ENCODE data around the gene CALB2.
"Not testable (repeated sequence)": the region's sequence is repeated elsewhere in the genome, so short reads cannot be mapped to it uniquely, and the experiment has no call there.

Gene CALB2

GRCh38 chr16:71352963-71353460 lies 5.5 kb upstream of the CALB2 start:
- no peak for DNase-seq (ENCODE audit: low read depth)

- DNase-seq (ENCODE audit: low read depth) = no peak
Measured at GRCh38 chr16:71353736-71354135, 4.8 kb upstream of the CALB2 start.

- no peak for DNase-seq (ENCODE audit: low read depth)
Measured at GRCh38 chr16:71354156-71354555, 4.4 kb upstream of the CALB2 start.

- no peak for DNase-seq (ENCODE audit: low read depth)
Measured at GRCh38 chr16:71356051-71356740, 2.3 kb upstream of the CALB2 start.

GRCh38 chr16:71356936-71357335 lies 1.6 kb upstream of the CALB2 start:
- DNase-seq (ENCODE audit: low read depth) = not testable (repeated sequence)

GRCh38 chr16:71357681-71358080 lies 842 bp upstream of the CALB2 start:
- no peak for DNase-seq (ENCODE audit: low read depth)

GRCh38 chr16:71359431-71359830 lies 908 bp downstream of the CALB2 start:
- DNase-seq (ENCODE audit: low read depth) = no peak

GRCh38 chr16:71360378-71360777 lies 1.9 kb downstream of the CALB2 start:
- no peak for DNase-seq (ENCODE audit: low read depth)

GRCh38 chr16:71364133-71364681 lies 5.7 kb downstream of the CALB2 start:
- no peak for DNase-seq (ENCODE audit: low read depth)

- no peak for DNase-seq (ENCODE audit: low read depth)
Measured at GRCh38 chr16:71365021-71365420, 6.5 kb downstream of the CALB2 start.

GRCh38 chr16:71367241-71367976 lies 8.9 kb downstream of the CALB2 start:
- DNase-seq (ENCODE audit: low read depth) = no peak

GRCh38 chr16:71368958-71369357 lies 10.4 kb downstream of the CALB2 start:
- DNase-seq (ENCODE audit: low read depth) = no peak

- DNase-seq (ENCODE audit: low read depth) = no peak
Measured at GRCh38 chr16:71369494-71369893, 11.0 kb downstream of the CALB2 start.

- no peak for DNase-seq (ENCODE audit: low read depth)
Measured at GRCh38 chr16:71371237-71371636, 12.7 kb downstream of the CALB2 start.

GRCh38 chr16:71373073-71373472 lies 14.6 kb downstream of the CALB2 start:
- DNase-seq (ENCODE audit: low read depth) = no peak

GRCh38 chr16:71376465-71377157 lies 18.1 kb downstream of the CALB2 start:
- DNase-seq (ENCODE audit: low read depth) = no peak

- DNase-seq (ENCODE audit: low read depth) = no peak
Measured at GRCh38 chr16:71379711-71380110, 21.2 kb downstream of the CALB2 start.

GRCh38 chr16:71380831-71381230 lies 22.3 kb downstream of the CALB2 start:
- DNase-seq (ENCODE audit: low read depth) = no peak

GRCh38 chr16:71383054-71383773 lies 24.7 kb downstream of the CALB2 start:
- DNase-seq (ENCODE audit: low read depth) = no peak

- no peak for DNase-seq (ENCODE audit: low read depth)
Measured at GRCh38 chr16:71384073-71384724, 25.7 kb downstream of the CALB2 start.

All from stimulated activated CD8-positive, alpha-beta memory T cell treated with anti-CD3 and anti-CD28 coated beads, Interleukin-12 subunit alpha, Interleukin-12 subunit beta, amount 100 ng/mL, for 1 hour (primary cell).